ENCODE data around the gene TMEM54.

TMEM54 gene

GRCh38 chr1:32926562-32926961, 25.4 kb upstream of the TMEM54 start:
- Histone ChIP-seq H4K91ac (ENCODE audit: low read length) (no peak overlapping the region), H3K18ac (ENCODE audit: low read depth in 1 of 2, low read length in 2 of 2) (no peak overlapping the region), H3K4me3 (ENCODE audit: insufficient read depth in 1 of 2, low read depth in 1 of 2, low read length in 2 of 2) (no peak overlapping the region), H2BK12ac (ENCODE audit: low read length in 2 of 2) (no peak overlapping the region), H2BK15ac (ENCODE audit: low read depth, poor library complexity, severe bottlenecking) (no peak overlapping the region), H3K9me3 (ENCODE audit: control insufficient read depth, low read length) (no peaks in the 10 kb centered on the region), H2BK120ac (ENCODE audit: low read depth, low read length) (no peak overlapping the region), H3K9ac (ENCODE audit: low read length) (no peak overlapping the region), H4K8ac (ENCODE audit: low read length) (no peak overlapping the region), H3K23ac (ENCODE audit: low read length in 2 of 2) (no peak overlapping the region), H3K27ac (ENCODE audit: low read length, poor library complexity, severe bottlenecking) (no peak overlapping the region), H2AFZ (ENCODE audit: low read depth, low read length) (no peak overlapping the region), H2BK5ac (ENCODE audit: low read depth, low read length, poor library complexity, severe bottlenecking) (no peak overlapping the region), H3K4me2 (ENCODE audit: low read length, poor library complexity, severe bottlenecking) (no peak overlapping the region), H3K79me1 (replicated peaks; ENCODE audit: low read length, poor library complexity, severe bottlenecking) (no peaks in the 10 kb centered on the region), H3K4ac (ENCODE audit: low read depth in 1 of 2, low read length in 2 of 2) (no peak overlapping the region), H3K14ac (ENCODE audit: low read length in 2 of 2) (no peak overlapping the region), H3K27me3 (ENCODE audit: control insufficient read depth in 1 of 2, insufficient read depth in 1 of 2, low read length in 2 of 2) (peaks cover 0 to 16% of the 10 kb centered on the region in 2 experiments), H3K36me3 (ENCODE audit: control insufficient read depth in 1 of 2, insufficient read depth in 2 of 2, low read depth in 1 of 2, low read length in 2 of 2) (no peaks in the 10 kb centered on the region), H2AK5ac (ENCODE audit: low read length, severe bottlenecking) (no peak overlapping the region), H3K4me1 (ENCODE audit: control insufficient read depth, insufficient read depth, low read depth, low read length) (peaks cover 12% of the 10 kb centered on the region)
- 51% methylated on average over 4 of the region's 6 CpGs for WGBS
- DNase-seq, result no peak

GRCh38 chr1:32925403-32926162, 24.4 kb upstream of the TMEM54 start:
- H3K14ac ChIP-seq (ENCODE audit: low read length in 2 of 2), result no peak overlapping the region
- no peak overlapping the region for H2AFZ ChIP-seq (ENCODE audit: low read depth, low read length)
- peak overlapping the region; percentile 24 for H3K4me2 ChIP-seq (ENCODE audit: low read length, poor library complexity, severe bottlenecking)
- peak; percentile 77 for DNase-seq
- 7% methylated on average over 23 of the region's 24 CpGs for WGBS
- peak overlapping the region; percentile 36 for H3K9ac ChIP-seq (ENCODE audit: low read length)
- H3K27me3 ChIP-seq (ENCODE audit: control insufficient read depth in 1 of 2, insufficient read depth in 1 of 2, low read length in 2 of 2), result peaks cover 0 to 16% of the 10 kb centered on the region in 2 experiments
- H2BK5ac ChIP-seq (ENCODE audit: low read depth, low read length, poor library complexity, severe bottlenecking), result no peak overlapping the region
- H3K4me3 ChIP-seq (ENCODE audit: insufficient read depth in 1 of 2, low read depth in 1 of 2, low read length in 2 of 2), result no peak overlapping the region
- H3K4ac ChIP-seq (ENCODE audit: low read depth in 1 of 2, low read length in 2 of 2), result no peak overlapping the region
- no peak overlapping the region for H3K27ac ChIP-seq (ENCODE audit: low read length, poor library complexity, severe bottlenecking)
- H2BK12ac ChIP-seq (ENCODE audit: low read length in 2 of 2), result peak overlapping the region in 1 of 2 experiments; percentile 45
- H3K18ac ChIP-seq (ENCODE audit: low read depth in 1 of 2, low read length in 2 of 2), result peak overlapping the region in 1 of 2 experiments; percentile 77
- H4K8ac ChIP-seq (ENCODE audit: low read length), result peak overlapping the region; percentile 90
- no peak overlapping the region for H2AK5ac ChIP-seq (ENCODE audit: low read length, severe bottlenecking)
- no peaks in the 10 kb centered on the region for H3K36me3 ChIP-seq (ENCODE audit: control insufficient read depth in 1 of 2, insufficient read depth in 2 of 2, low read depth in 1 of 2, low read length in 2 of 2)
- H3K9me3 ChIP-seq (ENCODE audit: control insufficient read depth, low read length), result no peaks in the 10 kb centered on the region
- no peak overlapping the region for H3K23ac ChIP-seq (ENCODE audit: low read length in 2 of 2)
- H4K91ac ChIP-seq (ENCODE audit: low read length), result no peak overlapping the region
- no peak overlapping the region for H2BK15ac ChIP-seq (ENCODE audit: low read depth, poor library complexity, severe bottlenecking)
- peak overlapping the region; percentile 61 for H2BK120ac ChIP-seq (ENCODE audit: low read depth, low read length)
- H3K79me1 ChIP-seq (replicated peaks; ENCODE audit: low read length, poor library complexity, severe bottlenecking), result no peaks in the 10 kb centered on the region
- peaks cover 15% of the 10 kb centered on the region for H3K4me1 ChIP-seq (ENCODE audit: control insufficient read depth, insufficient read depth, low read depth, low read length)

GRCh38 chr1:32924881-32925344, 23.7 kb upstream of the TMEM54 start:
- peak overlapping the region in 1 of 2 experiments; percentile 26 for H3K14ac ChIP-seq (ENCODE audit: low read length in 2 of 2)

GRCh38 chr1:32920833-32921232, 19.6 kb upstream of the TMEM54 start:
- no peak for DNase-seq
- Histone ChIP-seq H3K79me1 (replicated peaks; ENCODE audit: low read length, poor library complexity, severe bottlenecking) (no peaks in the 10 kb centered on the region), H3K9ac (ENCODE audit: low read length) (no peak overlapping the region)

More at GRCh38 chr1:32924881-32925344, 23.7 kb upstream of the TMEM54 start:
- no peak overlapping the region for H3K23ac ChIP-seq (ENCODE audit: low read length in 2 of 2)
- peak overlapping the region; percentile 36 for H3K9ac ChIP-seq (ENCODE audit: low read length)
- peak overlapping the region; percentile 12 for H2BK15ac ChIP-seq (ENCODE audit: low read depth, poor library complexity, severe bottlenecking)
- no peak overlapping the region for H2BK5ac ChIP-seq (ENCODE audit: low read depth, low read length, poor library complexity, severe bottlenecking)
- H2AK5ac ChIP-seq (ENCODE audit: low read length, severe bottlenecking), result no peak overlapping the region
- H3K4me1 ChIP-seq (ENCODE audit: control insufficient read depth, insufficient read depth, low read depth, low read length), result peaks cover 15% of the 10 kb centered on the region
- H3K79me1 ChIP-seq (replicated peaks; ENCODE audit: low read length, poor library complexity, severe bottlenecking), result no peaks in the 10 kb centered on the region
- peak overlapping the region; percentile 69 for H3K4me2 ChIP-seq (ENCODE audit: low read length, poor library complexity, severe bottlenecking)
- peaks cover 0 to 16% of the 10 kb centered on the region in 2 experiments for H3K27me3 ChIP-seq (ENCODE audit: control insufficient read depth in 1 of 2, insufficient read depth in 1 of 2, low read length in 2 of 2)
- H3K27ac ChIP-seq (ENCODE audit: low read length, poor library complexity, severe bottlenecking), result no peak overlapping the region
- H2BK120ac ChIP-seq (ENCODE audit: low read depth, low read length), result no peak overlapping the region
- peak overlapping the region; percentile 76 for H4K91ac ChIP-seq (ENCODE audit: low read length)
- peak overlapping the region in 1 of 2 experiments; percentile 87 for H2BK12ac ChIP-seq (ENCODE audit: low read length in 2 of 2)
- no peak for DNase-seq
- H3K4ac ChIP-seq (ENCODE audit: low read depth in 1 of 2, low read length in 2 of 2), result peak overlapping the region in 1 of 2 experiments; percentile 60
- H2AFZ ChIP-seq (ENCODE audit: low read depth, low read length), result peak overlapping the region; percentile 83
- peak overlapping the region; percentile 70 for H4K8ac ChIP-seq (ENCODE audit: low read length)
- H3K9me3 ChIP-seq (ENCODE audit: control insufficient read depth, low read length), result no peaks in the 10 kb centered on the region
- H3K18ac ChIP-seq (ENCODE audit: low read depth in 1 of 2, low read length in 2 of 2), result peak overlapping the region; percentile 77 to 78
- H3K36me3 ChIP-seq (ENCODE audit: control insufficient read depth in 1 of 2, insufficient read depth in 2 of 2, low read depth in 1 of 2, low read length in 2 of 2), result no peaks in the 10 kb centered on the region
- no peak overlapping the region for H3K4me3 ChIP-seq (ENCODE audit: insufficient read depth in 1 of 2, low read depth in 1 of 2, low read length in 2 of 2)
- 8% methylated on average over 29 of the region's 31 CpGs for whole genome bisulfite sequencing

More at GRCh38 chr1:32920833-32921232, 19.6 kb upstream of the TMEM54 start:
- no peak overlapping the region for H2BK120ac ChIP-seq (ENCODE audit: low read depth, low read length)
- WGBS, result 91% methylated on average over 7 of the region's 7 CpGs
- no peak overlapping the region for H4K91ac ChIP-seq (ENCODE audit: low read length)
- H3K14ac ChIP-seq (ENCODE audit: low read length in 2 of 2), result no peak overlapping the region
- no peak overlapping the region for H3K4ac ChIP-seq (ENCODE audit: low read depth in 1 of 2, low read length in 2 of 2)
- H2BK12ac ChIP-seq (ENCODE audit: low read length in 2 of 2), result no peak overlapping the region
- H3K36me3 ChIP-seq (ENCODE audit: control insufficient read depth in 1 of 2, insufficient read depth in 2 of 2, low read depth in 1 of 2, low read length in 2 of 2), result no peaks in the 10 kb centered on the region
- no peak overlapping the region for H2AFZ ChIP-seq (ENCODE audit: low read depth, low read length)
- H3K9me3 ChIP-seq (ENCODE audit: control insufficient read depth, low read length), result no peaks in the 10 kb centered on the region
- H4K8ac ChIP-seq (ENCODE audit: low read length), result no peak overlapping the region
- no peak overlapping the region for H2BK5ac ChIP-seq (ENCODE audit: low read depth, low read length, poor library complexity, severe bottlenecking)
- peaks cover 13% of the 10 kb centered on the region for H3K4me1 ChIP-seq (ENCODE audit: control insufficient read depth, insufficient read depth, low read depth, low read length)
- no peak overlapping the region for H2BK15ac ChIP-seq (ENCODE audit: low read depth, poor library complexity, severe bottlenecking)
- no peak overlapping the region for H3K4me2 ChIP-seq (ENCODE audit: low read length, poor library complexity, severe bottlenecking)
- H3K23ac ChIP-seq (ENCODE audit: low read length in 2 of 2), result no peak overlapping the region
- H3K4me3 ChIP-seq (ENCODE audit: insufficient read depth in 1 of 2, low read depth in 1 of 2, low read length in 2 of 2), result no peak overlapping the region
- peak overlapping the region; percentile 34 for H2AK5ac ChIP-seq (ENCODE audit: low read length, severe bottlenecking)
- H3K27ac ChIP-seq (ENCODE audit: low read length, poor library complexity, severe bottlenecking), result no peak overlapping the region
- H3K18ac ChIP-seq (ENCODE audit: low read depth in 1 of 2, low read length in 2 of 2), result peak overlapping the region in 1 of 2 experiments; percentile 25
- H3K27me3 ChIP-seq (ENCODE audit: control insufficient read depth in 1 of 2, insufficient read depth in 1 of 2, low read length in 2 of 2), result peaks cover 0 to 16% of the 10 kb centered on the region in 2 experiments
